NCI-H748 (cell line): ENCODE results near the gene PTCD3.

ENCODE experiments used
- DNase-seq: peaks from one replicate; lab custom pipeline; 2025; ENCODE audit not compliant: unreplicated experiment; lab: John Stamatoyannopoulos, UW

Gene PTCD3

GRCh38 chr2:86081724-86082123 is 24.3 kb upstream of the PTCD3 start:
- DNase-seq = no peak

- DNase-seq = no peak
These were observed 23.3 kb upstream of the PTCD3 start for GRCh38 chr2:86082756-86083155.

- no peak for DNase-seq
These were observed 17.8 kb upstream of the PTCD3 start for GRCh38 chr2:86087936-86088850.

- no peak for DNase-seq
These were observed 11.8 kb upstream of the PTCD3 start for GRCh38 chr2:86094229-86094628.

- DNase-seq = no peak
These were observed 8.7 kb upstream of the PTCD3 start for GRCh38 chr2:86097114-86097896.

- DNase-seq = no peak
These were observed 8.1 kb upstream of the PTCD3 start for GRCh38 chr2:86097913-86098312.

- DNase-seq = no peak
These were observed 3.9 kb upstream of the PTCD3 start for GRCh38 chr2:86102157-86102556.

GRCh38 chr2:86105252-86105968 is 625 bp upstream of the PTCD3 start, which contains the start of gene POLR1A:
POLR1A (minus strand) TSS chr2:86105886; CDS start chr2:86105776, 110 bp downstream.
- peak; percentile 86 for DNase-seq

GRCh38 chr2:86107031-86107430 is 996 bp downstream of the PTCD3 start:
- no peak for DNase-seq

- DNase-seq = no peak
These were observed 12.1 kb downstream of the PTCD3 start for GRCh38 chr2:86118130-86118529.

GRCh38 chr2:86123328-86123925 is 17.4 kb downstream of the PTCD3 start:
- DNase-seq = no peak

GRCh38 chr2:86124683-86125082 is 18.6 kb downstream of the PTCD3 start:
- DNase-seq = no peak

GRCh38 chr2:86134709-86135108 is 28.7 kb downstream of the PTCD3 start:
- no peak for DNase-seq

- no peak for DNase-seq
These were observed 29.6 kb downstream of the PTCD3 start for GRCh38 chr2:86135653-86136052.

- no peak for DNase-seq
These were observed 30.1 kb downstream of the PTCD3 start for GRCh38 chr2:86136141-86136540.

GRCh38 chr2:86138736-86139625 is 32.9 kb downstream of the PTCD3 start:
- DNase-seq = no peak

- no peak for DNase-seq
These were observed 33.9 kb downstream of the PTCD3 start for GRCh38 chr2:86139981-86140380.

GRCh38 chr2:86140969-86141392 is 34.9 kb downstream of the PTCD3 start:
- DNase-seq = no peak

GRCh38 chr2:86142436-86143257 is 36.6 kb downstream of the PTCD3 start:
- no peak for DNase-seq
